ENCODE results near the gene STPG4. TPM values are rescaled to one million over a fixed set of nuclear protein-coding genes. Genes with fewer than 3 reads are reported as not detected.

Gene STPG4
- total RNA-seq, 4 donors from 2014 or later, result not detected

DNA sequence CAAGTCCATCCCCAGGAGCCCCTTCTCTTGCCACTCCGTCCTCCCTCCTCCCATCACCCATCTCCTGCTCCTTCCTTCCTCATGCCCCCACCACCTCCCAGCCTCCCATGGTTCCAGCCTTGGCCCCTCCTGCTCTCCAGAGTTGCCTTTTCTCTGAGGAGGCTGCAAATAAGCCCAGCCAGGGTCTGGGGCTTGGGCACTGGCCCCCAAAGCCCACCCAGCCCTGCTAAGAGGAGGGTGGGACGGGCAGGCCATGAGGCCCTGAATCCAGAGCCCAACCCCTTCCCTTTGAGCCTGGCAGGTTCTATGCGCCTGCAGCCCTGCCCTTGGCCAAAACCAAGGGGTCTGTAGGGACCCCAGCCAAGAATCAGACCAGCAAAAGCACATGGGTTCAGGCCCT lies 71.6 kb downstream of the STPG4 start:
- 94 to 100% methylated on average over 1 to 2 of the region's 3 CpGs for WGBS, 2 donors
- H3K4me1 ChIP-seq, result peaks cover 14 to 58% (median 35%) of the 10 kb centered on the region in 3 donors
- no peak overlapping the region for H3K4me3 ChIP-seq
- no peak for DNase-seq
- no peaks in the 10 kb centered on the region for H3K27me3 ChIP-seq
- TF ChIP-seq POLR2A (IDR thresholded peaks at IDR 0.05), result no peak
- intact Hi-C loops (cut with DNase I), result no loop called here
- H3K36me3 ChIP-seq, result no peaks in the 10 kb centered on the region
- H3K9me3 ChIP-seq, result no peaks in the 10 kb centered on the region
- peak overlapping the region in 2 of 4 donors; percentile 28 to 52 for H3K27ac ChIP-seq

DNA sequence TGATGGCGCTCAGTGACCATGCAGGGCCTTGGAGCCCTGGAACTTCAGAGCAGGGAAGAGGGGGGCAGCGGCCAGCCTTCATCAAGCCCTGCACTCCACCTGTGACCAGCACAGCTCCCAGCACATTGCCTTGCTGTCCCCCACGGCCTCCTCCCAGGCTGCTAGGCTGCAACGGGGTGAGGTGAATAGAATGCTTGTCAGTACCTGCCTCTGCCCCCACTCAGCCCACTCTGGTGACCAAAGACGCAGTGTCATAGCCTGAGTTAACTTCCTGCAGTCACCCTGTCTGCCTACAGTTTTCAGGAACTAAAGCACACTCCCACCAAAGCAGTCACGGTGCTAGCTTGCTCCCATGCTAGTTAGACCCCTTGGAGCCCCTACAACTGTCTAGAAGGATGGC lies 72.1 kb downstream of the STPG4 start:
- Histone ChIP-seq H3K27me3 (no peaks in the 10 kb centered on the region), H3K27ac (no peak overlapping the region), H3K36me3 (no peaks in the 10 kb centered on the region), H3K4me3 (no peak overlapping the region), H3K9me3 (no peaks in the 10 kb centered on the region), H3K4me1 (peaks cover 14 to 58% (median 33%) of the 10 kb centered on the region in 3 donors)
- no peak for DNase-seq
- TF ChIP-seq POLR2A (IDR thresholded peaks at IDR 0.05), result no peak
- no peak for TF ChIP-seq CTCF (IDR thresholded peaks at IDR 0.05)
- intact Hi-C loops (cut with DNase I), result no loop called here
- WGBS, 2 donors, result 58 to 80% methylated on average over 1 to 4 of the region's 6 CpGs

DNA sequence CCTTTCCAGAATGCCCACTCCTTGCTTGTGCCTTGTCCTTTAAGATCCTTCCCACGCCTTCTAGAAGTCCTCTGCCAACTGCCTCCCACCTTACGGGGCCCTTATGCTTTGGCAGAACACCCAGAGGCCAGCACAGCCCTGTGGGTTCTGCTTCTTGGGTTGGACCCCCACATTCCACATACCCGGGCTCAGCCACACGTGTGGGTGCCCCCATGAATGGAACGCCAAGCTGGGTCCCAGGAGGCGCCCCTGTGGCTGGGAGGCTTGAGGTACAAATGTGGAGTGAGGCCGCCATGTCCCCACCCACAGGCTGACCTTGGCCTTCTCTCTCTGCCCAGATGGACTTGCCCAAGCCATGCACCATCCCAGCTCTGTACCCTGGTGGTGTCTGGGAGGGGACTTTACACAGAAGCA lies 74.2 kb downstream of the STPG4 start:
- Histone ChIP-seq H3K36me3 (no peaks in the 10 kb centered on the region), H3K9me3 (no peaks in the 10 kb centered on the region), H3K4me3 (no peak overlapping the region), H3K4me1 (peaks cover 16 to 60% (median 36%) of the 10 kb centered on the region in 3 donors), H3K27ac (no peak overlapping the region), H3K27me3 (no peaks in the 10 kb centered on the region)
- 93% methylated on average over 4 to 5 of the region's 7 CpGs for WGBS, 2 donors
- no peak for DNase-seq
- TF ChIP-seq POLR2A (IDR thresholded peaks at IDR 0.05), result no peak
- intact Hi-C loops (cut with DNase I), result no loop called here

DNA sequence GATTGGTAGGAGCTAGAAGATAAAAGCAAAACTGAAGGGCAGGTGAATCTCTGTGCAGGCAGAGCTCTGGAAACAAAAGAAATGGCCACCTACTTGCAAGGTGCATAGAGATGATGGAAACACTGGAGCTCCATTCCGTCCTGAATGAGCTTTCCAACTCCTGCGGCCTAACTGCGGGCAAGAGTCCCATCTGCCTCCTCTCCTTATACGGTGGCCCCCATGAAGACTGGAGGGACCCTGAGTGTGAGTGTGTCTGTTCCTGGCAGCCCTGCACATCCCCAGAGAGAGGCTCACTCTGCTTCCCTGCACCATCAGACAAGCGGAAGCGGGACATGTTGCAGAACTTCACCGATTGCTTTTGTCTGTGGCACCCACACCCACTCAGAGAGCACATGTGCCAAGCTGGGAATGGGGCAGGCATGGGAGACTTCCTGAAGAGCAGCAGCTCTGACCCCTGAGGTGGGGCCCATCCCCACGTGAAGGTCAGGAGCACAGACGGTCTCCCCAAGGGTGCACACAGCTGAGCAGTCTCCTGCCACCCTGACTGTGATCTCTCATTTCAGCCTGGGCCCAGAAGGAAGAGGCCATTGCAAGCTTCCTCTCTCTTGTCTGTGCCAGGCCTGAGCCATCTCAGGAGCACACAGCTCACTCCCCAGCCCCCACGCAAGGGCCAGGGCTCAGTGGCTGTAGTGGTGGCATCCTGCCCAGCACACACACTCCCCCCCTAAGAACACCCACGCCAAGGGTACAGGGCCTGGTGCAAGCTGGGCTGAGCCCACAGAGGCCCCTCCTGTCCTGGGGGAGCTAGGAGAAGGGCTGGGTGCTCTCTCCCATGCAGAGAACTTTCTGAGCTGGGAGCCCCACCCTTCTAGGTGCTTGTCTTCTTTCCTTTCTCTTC lies 75.3 kb downstream of the STPG4 start:
- intact Hi-C loops (cut with DNase I), result no loop called here
- H3K4me1 ChIP-seq, result peaks cover 21 to 57% (median 31%) of the 10 kb centered on the region in 3 donors
- H3K36me3 ChIP-seq, result peaks cover 0 to 10% (median 0%) of the 10 kb centered on the region in 3 donors
- DNase-seq, result no peak
- H3K4me3 ChIP-seq, result no peak overlapping the region
- TF ChIP-seq POLR2A (IDR thresholded peaks at IDR 0.05), result no peak
- no peak for TF ChIP-seq CTCF (IDR thresholded peaks at IDR 0.05)
- 55 to 70% methylated on average over 8 to 9 of the region's 11 CpGs for WGBS, 2 donors
- peak overlapping the region in 3 of 4 donors; percentile 7 to 70 (median 55) for H3K27ac ChIP-seq
- no peaks in the 10 kb centered on the region for H3K9me3 ChIP-seq
- no peaks in the 10 kb centered on the region for H3K27me3 ChIP-seq

- Histone ChIP-seq H3K4me3 (no peak overlapping the region), H3K4me1 (peaks cover 21 to 52% (median 31%) of the 10 kb centered on the region in 3 donors), H3K27me3 (no peaks in the 10 kb centered on the region), H3K9me3 (no peaks in the 10 kb centered on the region), H3K27ac (peak overlapping the region in 2 of 4 donors; percentile 54 to 55), H3K36me3 (peaks cover 0 to 19% (median 0%) of the 10 kb centered on the region in 3 donors)
- DNase-seq, result no peak
- WGBS, 2 donors, result 67 to 80% methylated on average over 3 to 12 of the region's 17 CpGs
- intact Hi-C loops (cut with DNase I), result no loop called here
- TF ChIP-seq CTCF (IDR thresholded peaks at IDR 0.05), result no peak
- TF ChIP-seq POLR2A (IDR thresholded peaks at IDR 0.05), result no peak
Measured at GRCh38 chr2:47078541-47079482, 76.3 kb downstream of the STPG4 start.
